HG03095 (cell line): ENCODE data around the gene SYMPK.

ENCODE experiments used
- ATAC-seq: cut with Tn5 transposase; IDR thresholded peaks from one replicate; pipeline ENCODE4 v1.9.1; 2021; ENCODE audit warnings: moderate library complexity; ENCODE audit not compliant: unreplicated experiment

Gene SYMPK

GRCh38 chr19:45768655-45768983, 94.3 kb downstream of the SYMPK start:
- ATAC-seq, result no peak

- no peak for ATAC-seq
These were observed 94.9 kb downstream of the SYMPK start for GRCh38 chr19:45767881-45768654.

- ATAC-seq, result no peak
These were observed 95.5 kb downstream of the SYMPK start for GRCh38 chr19:45767410-45767880.

- ATAC-seq, result no peak
These were observed 96.0 kb downstream of the SYMPK start for GRCh38 chr19:45766869-45767346.

- ATAC-seq, result no peak
These were observed 96.6 kb downstream of the SYMPK start for GRCh38 chr19:45766296-45766868.

GRCh38 chr19:45765702-45766295, 97.1 kb downstream of the SYMPK start:
- no peak for ATAC-seq
